NCI-H2081 treated with DMSO at 0.1 percent for 48 hours (cell line): Measurements from ENCODE around the gene KRTAP22-2.

Experiments
- DNase-seq: peaks from one replicate; lab custom pipeline; 2025; lab: John Stamatoyannopoulos, UW

The KRTAP22-2 gene

GRCh38 chr21:30590297-30590696, at the start of gene KRTAP22-2:
Gene KRTAP22-2, minus strand, starts transcription at chr21:30590397.
- no peak for DNase-seq

- DNase-seq, result no peak
These were observed 48.5 kb upstream of the KRTAP22-2 start for GRCh38 chr21:30638686-30639085.

GRCh38 chr21:30634906-30635305, 44.7 kb upstream of the KRTAP22-2 start, which contains the start of gene KRTAP20-2:
Gene KRTAP20-2, plus strand, starts transcription at chr21:30635206. Its CDS starts 58 bp downstream, at chr21:30635264.
- no peak for DNase-seq

- DNase-seq, result no peak
These were observed 39.0 kb upstream of the KRTAP22-2 start for GRCh38 chr21:30629200-30629599.

- DNase-seq, result no peak
These were observed 37.9 kb upstream of the KRTAP22-2 start for GRCh38 chr21:30628109-30628508.

- DNase-seq, result no peak
These were observed 35.4 kb upstream of the KRTAP22-2 start for GRCh38 chr21:30625449-30626165.

GRCh38 chr21:30623362-30623761, 33.2 kb upstream of the KRTAP22-2 start:
- DNase-seq, result no peak

- no peak for DNase-seq
These were observed 30.3 kb upstream of the KRTAP22-2 start, which contains the start of gene KRTAP20-4 for GRCh38 chr21:30620522-30620921. Gene KRTAP20-4, plus strand, starts transcription at chr21:30620627.

- DNase-seq, result no peak
These were observed 29.9 kb upstream of the KRTAP22-2 start for GRCh38 chr21:30620080-30620479.

- DNase-seq, result no peak
These were observed 25.9 kb upstream of the KRTAP22-2 start, which contains the start of gene KRTAP20-1 for GRCh38 chr21:30616125-30616524. Gene KRTAP20-1, plus strand, starts transcription at chr21:30616425. Its CDS starts 30 bp downstream, at chr21:30616455.

- no peak for DNase-seq
These were observed 25.0 kb upstream of the KRTAP22-2 start for GRCh38 chr21:30615199-30615598.

- DNase-seq, result no peak
These were observed 23.6 kb upstream of the KRTAP22-2 start, which contains the start of gene KRTAP6-1 for GRCh38 chr21:30613836-30614235. Gene KRTAP6-1, minus strand, starts transcription at chr21:30613930. Its CDS starts 26 bp downstream, at chr21:30613904.

- DNase-seq, result no peak
These were observed 21.9 kb upstream of the KRTAP22-2 start for GRCh38 chr21:30612132-30612531.

- no peak for DNase-seq
These were observed 15.8 kb upstream of the KRTAP22-2 start for GRCh38 chr21:30605968-30606367.

- no peak for DNase-seq
These were observed 10.6 kb upstream of the KRTAP22-2 start, which contains the start of gene KRTAP22-1 for GRCh38 chr21:30600787-30601186. Gene KRTAP22-1, plus strand, starts transcription at chr21:30601087.

GRCh38 chr21:30598802-30599201, 8.6 kb upstream of the KRTAP22-2 start, which contains the start of gene KRTAP6-2:
Gene KRTAP6-2, minus strand, starts transcription at chr21:30598902. Its CDS starts 28 bp downstream, at chr21:30598874.
- no peak for DNase-seq

GRCh38 chr21:30592140-30592539, 1.9 kb upstream of the KRTAP22-2 start, which contains the start of gene KRTAP6-3:
Gene KRTAP6-3, plus strand, starts transcription at chr21:30592440. Its CDS starts 6 bp downstream, at chr21:30592446.
- no peak for DNase-seq

GRCh38 chr21:30582870-30583269, 7.3 kb downstream of the KRTAP22-2 start:
- DNase-seq, result no peak

GRCh38 chr21:30580132-30580531, 10.1 kb downstream of the KRTAP22-2 start:
- no peak for DNase-seq

GRCh38 chr21:30579346-30579745, 10.9 kb downstream of the KRTAP22-2 start:
- no peak for DNase-seq

- DNase-seq, result no peak
These were observed 12.4 kb downstream of the KRTAP22-2 start for GRCh38 chr21:30577766-30578165.

GRCh38 chr21:30567617-30568016, 22.6 kb downstream of the KRTAP22-2 start:
- no peak for DNase-seq

- DNase-seq, result no peak
These were observed 26.6 kb downstream of the KRTAP22-2 start for GRCh38 chr21:30563630-30564029.
